ENCODE measurements around the gene MCAT.
"Not testable (repeated sequence)": the region's sequence is repeated elsewhere in the genome, so short reads cannot be mapped to it uniquely, and the experiment has no call there.

MCAT gene

GRCh38 chr22:43118024-43118849, 25.0 kb downstream of the MCAT start:
- DNase-seq = no peak

- no peak for DNase-seq
Measured at GRCh38 chr22:43116932-43117331, 26.3 kb downstream of the MCAT start.

GRCh38 chr22:43114958-43115357, 28.2 kb downstream of the MCAT start:
- DNase-seq = no peak

- DNase-seq = no peak
Measured at GRCh38 chr22:43113526-43114251, 29.5 kb downstream of the MCAT start.

GRCh38 chr22:43110927-43111623, 32.1 kb downstream of the MCAT start:
- DNase-seq = no peak

- DNase-seq = peak; percentile 27
Measured at GRCh38 chr22:43110444-43110926, 32.7 kb downstream of the MCAT start, which contains the start of gene BIK. BIK (plus strand) TSS chr22:43110750; CDS start chr22:43124023, 13,273 bp downstream.

GRCh38 chr22:43109921-43110443, 33.2 kb downstream of the MCAT start:
- no peak for DNase-seq

- no peak for DNase-seq
Measured at GRCh38 chr22:43109511-43109910, 33.7 kb downstream of the MCAT start.

- no peak for DNase-seq
Measured at GRCh38 chr22:43106302-43106701, 36.9 kb downstream of the MCAT start.

GRCh38 chr22:43104950-43105349, 38.2 kb downstream of the MCAT start:
- not testable (repeated sequence) for DNase-seq

- DNase-seq = not testable (repeated sequence)
Measured at GRCh38 chr22:43104056-43104625, 39.1 kb downstream of the MCAT start.

- DNase-seq = no peak
Measured at GRCh38 chr22:43101306-43101705, 41.9 kb downstream of the MCAT start.

- no peak for DNase-seq
Measured at GRCh38 chr22:43100225-43100624, 43.0 kb downstream of the MCAT start.

- no peak for DNase-seq
Measured at GRCh38 chr22:43099095-43099494, 44.1 kb downstream of the MCAT start.

- no peak for DNase-seq
Measured at GRCh38 chr22:43098356-43098755, 44.8 kb downstream of the MCAT start.

GRCh38 chr22:43096420-43096819, 46.8 kb downstream of the MCAT start:
- DNase-seq = no peak

- no peak for DNase-seq
Measured at GRCh38 chr22:43094551-43094950, 48.6 kb downstream of the MCAT start.

GRCh38 chr22:43094085-43094484, 49.1 kb downstream of the MCAT start:
- DNase-seq = no peak

GRCh38 chr22:43092085-43092484, 51.1 kb downstream of the MCAT start:
- no peak for DNase-seq

- DNase-seq = no peak
Measured at GRCh38 chr22:43090130-43090789, 52.9 kb downstream of the MCAT start.

- DNase-seq = peak; percentile 82
Measured at GRCh38 chr22:43088984-43089717, 54.0 kb downstream of the MCAT start, which contains the start of gene TTLL1. TTLL1 (minus strand) TSS chr22:43089391; CDS start chr22:43075586, 13,805 bp downstream.
